OCI-M2 (cell line): Measurements from ENCODE around the gene RBM42.
A peak's percentile ranks its signal among the peaks of the same experiment; 100 is the strongest.
"Not testable (repeated sequence)": the region's sequence is repeated elsewhere in the genome, so short reads cannot be mapped to it uniquely, and the experiment has no call there.

ENCODE experiments used
- DNase-seq: peaks from one replicate; lab custom pipeline; 2025; ENCODE audit not compliant: unreplicated experiment; lab: John Stamatoyannopoulos, UW

RBM42 gene

DNA sequence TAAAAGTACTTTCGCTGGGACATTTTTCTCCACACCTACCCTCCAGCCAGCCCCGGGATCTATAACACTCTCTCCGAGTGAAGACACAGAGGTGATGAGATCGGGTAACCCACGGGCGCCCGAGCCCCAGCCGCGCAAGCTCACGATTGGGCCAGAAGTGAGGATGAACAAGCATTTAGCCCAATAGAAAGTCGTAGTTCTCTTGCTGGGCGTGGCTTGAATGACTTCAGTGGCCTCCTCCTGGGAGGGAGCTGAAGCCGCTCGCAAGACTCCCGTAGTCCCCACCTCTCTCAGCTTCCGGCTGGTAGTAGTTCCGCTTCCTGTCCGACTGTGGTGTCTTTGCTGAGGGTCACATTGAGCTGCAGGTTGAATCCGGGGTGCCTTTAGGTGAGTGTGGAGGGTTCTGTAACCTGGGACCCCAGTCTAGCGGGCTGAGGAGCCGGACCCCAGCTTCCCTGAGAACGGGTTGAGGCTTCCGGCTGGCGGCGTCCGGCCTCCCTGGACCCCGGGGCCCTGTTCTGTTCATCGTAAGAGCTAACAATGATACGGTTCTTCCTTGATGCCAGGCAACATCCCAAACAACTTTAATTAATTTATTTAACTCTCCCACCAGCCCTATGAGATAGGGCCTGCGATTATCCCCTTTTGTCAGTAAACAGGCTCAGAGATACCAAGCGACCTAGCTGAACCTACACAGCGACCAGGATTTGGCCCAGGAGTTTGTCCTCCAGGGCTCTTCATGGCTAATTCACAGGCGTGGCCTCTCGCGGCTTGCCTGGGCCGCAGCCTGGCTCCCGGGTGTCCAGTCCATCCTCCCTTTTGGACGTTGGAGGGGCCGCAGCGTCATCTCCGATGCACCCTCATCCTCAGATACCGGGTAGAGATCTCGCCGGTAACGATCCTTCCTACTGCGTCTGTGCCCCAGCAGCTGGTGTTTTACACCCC, 19.5 kb downstream of the RBM42 start, which contains the start of gene COX6B1:
Gene COX6B1, plus strand, starts transcription at position 307 of the 945 bp plus-strand sequence. CDS start 2,921 bp downstream, outside the sequence.
- DNase-seq: peak; percentile 100

DNA sequence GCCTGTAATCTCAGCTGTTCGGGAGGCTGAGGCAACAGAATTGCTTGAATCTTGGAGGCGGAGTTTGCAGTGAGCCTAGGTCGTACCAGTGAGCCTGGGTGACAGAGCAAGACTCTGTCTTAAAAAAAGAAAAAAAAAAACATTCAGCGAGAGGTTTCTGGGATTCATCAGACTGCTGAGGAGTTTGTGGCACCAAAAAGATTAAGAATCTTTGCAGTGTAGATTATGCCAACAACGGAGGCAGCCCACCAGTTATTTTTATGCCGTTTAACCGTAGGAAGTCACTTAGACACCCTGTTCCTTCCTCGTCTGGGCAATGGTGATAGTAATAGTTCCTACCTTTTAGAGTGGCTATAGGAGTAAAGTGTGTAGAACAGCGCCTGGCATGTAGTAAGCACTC, 21.7 kb downstream of the RBM42 start:
- DNase-seq: no peak

DNA sequence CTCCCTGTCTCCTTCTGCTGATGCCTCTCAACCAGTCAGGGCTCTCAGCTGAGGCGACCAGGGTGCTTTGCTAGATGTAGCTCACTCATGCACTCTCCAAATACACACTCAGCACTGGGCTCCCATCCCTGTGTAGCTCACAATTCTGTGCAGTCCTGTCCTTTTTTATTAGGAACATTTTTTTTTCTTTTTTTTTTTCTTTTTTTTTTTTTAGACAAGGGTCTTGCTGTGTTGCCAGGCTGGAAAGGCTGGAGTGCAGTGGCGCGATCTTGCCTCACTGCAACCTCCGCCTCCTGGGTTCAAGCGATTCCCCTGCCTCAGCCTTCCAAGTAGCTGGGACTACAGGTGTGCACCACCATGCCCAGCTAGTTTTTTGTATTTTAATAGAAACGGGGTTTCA, 26.0 kb downstream of the RBM42 start:
- not testable (repeated sequence) for DNase-seq

DNA sequence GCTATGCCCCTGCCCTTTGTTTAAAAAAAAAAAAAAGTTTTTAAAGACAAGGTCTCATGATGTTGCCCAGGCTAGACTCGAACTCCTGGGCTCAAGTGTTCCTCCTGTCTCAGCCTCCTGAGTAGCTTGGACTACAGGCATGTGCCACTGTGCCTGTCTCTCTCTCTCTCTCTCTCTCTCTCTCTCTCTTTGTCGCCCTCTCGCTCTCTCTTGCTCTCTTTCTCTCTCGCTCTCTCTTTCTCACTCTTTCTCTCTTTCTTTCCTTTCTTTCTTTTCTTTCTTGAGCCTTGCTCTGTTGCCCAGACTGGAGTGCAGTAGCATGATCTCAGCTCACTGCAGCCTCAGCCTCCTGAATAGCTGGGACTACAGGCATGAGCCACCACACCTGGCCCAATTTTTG, 26.8 kb downstream of the RBM42 start:
- no peak for DNase-seq

DNA sequence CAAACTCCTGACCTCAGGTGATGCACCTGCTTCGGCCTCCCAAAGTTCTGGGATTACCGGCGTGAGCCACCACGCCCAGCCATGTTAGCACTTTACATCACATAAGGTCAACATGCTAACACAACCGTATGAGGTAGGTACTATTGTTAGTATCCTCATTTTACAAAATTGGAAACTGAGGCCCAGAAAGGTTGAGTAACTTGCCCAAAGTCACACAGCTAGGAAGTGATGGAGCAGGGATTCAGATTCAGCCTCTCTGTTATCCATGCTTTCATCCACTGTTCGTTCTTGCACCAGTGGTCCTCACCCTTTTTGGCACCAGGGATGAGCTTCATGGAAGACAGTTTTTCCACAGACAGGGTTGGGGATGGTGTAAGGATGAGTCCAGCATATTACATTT, 27.9 kb downstream of the RBM42 start:
- DNase-seq: no peak

DNA sequence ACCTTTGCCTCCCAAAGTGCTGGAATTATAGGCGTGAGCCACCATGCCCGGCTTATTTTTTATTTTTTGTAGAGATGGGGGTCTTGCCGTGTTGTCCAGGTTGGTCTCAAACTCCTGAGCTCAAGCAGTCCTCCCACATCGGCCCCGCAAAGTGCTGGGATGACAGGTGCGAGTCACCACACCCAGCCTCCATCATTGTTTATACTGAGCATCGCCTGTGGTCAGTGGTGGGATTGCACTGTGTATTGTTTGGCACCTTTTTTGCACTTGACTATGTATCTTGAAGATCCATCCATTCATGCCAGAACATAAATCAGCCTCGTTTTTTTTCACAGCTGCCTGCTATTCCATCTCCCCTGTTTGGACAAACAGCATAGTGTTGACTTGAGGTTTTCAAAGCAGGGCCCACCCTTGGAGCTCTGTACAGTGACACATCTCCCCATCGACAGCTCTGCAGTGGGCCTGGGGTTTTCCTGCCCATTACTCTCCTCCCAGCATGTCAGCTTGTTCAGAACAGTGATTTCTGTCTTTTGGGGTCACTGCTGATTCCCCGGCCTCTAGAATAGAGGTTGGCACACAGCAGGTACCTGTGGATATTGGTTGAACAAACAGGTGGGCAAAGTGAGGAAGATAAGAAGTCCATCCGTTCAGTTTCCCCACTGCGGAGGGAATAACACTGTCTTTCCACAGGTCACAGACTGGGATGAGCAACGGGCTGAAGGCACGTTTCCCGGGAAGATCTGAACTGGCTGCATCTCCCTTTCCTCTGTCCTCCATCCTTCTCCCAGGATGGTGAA, 29.3 kb downstream of the RBM42 start:
- no peak for DNase-seq

DNA sequence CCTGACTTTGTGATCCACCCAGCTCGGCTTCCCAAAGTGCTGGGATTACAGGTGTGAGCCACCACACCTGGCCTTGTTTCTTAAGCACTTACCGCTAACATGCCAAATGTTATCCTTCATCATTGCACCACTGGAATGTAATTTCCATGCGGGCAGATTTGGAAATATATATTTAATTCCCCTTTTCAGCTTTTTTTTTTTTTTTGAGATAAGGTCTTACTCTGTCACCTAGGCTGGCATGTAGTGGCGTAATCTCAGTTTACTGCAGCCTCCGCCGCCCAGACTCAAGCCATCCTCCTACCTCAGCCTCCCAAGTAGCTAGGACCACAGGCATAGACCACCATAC, 33.1 kb downstream of the RBM42 start:
- DNase-seq: no peak

DNA sequence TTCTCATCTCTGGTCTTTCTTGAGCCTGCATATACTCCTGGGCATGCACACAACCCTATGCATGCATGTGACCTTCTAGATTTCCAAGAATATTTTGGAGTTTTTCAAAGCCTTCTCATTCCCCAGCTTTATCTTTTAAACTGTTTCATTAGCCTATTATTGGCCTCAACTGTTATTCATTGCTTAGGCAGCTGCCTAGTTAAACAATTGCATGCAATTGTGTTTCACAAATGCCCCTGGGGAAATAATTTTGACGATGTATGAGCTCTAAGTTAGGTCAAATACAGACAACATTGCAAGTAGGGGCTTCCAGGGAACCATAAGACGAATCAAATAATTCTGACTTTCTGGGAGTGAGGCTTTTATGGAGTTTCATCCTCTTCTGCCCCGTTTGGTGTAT, 35.1 kb downstream of the RBM42 start:
- no peak for DNase-seq

DNA sequence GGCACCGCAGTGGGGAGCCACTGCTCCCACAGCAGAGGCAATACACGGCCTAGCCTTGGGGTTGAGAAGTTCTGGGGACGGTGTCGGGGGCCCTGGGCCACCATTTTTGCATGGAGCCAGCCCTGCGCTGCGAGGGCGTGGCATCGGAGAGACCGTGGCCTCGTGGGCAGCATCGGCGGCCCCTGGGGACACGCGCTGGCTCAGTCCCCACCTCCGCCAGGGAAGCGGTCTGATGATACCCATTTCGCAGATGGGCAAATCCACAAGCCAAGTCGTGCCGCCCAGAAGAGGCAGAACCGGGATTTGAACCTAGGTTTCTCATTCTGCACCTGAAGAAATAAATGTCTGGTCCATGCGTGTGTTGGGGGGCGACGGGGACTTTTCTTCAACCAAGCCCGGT, 36.3 kb downstream of the RBM42 start:
- DNase-seq: no peak

DNA sequence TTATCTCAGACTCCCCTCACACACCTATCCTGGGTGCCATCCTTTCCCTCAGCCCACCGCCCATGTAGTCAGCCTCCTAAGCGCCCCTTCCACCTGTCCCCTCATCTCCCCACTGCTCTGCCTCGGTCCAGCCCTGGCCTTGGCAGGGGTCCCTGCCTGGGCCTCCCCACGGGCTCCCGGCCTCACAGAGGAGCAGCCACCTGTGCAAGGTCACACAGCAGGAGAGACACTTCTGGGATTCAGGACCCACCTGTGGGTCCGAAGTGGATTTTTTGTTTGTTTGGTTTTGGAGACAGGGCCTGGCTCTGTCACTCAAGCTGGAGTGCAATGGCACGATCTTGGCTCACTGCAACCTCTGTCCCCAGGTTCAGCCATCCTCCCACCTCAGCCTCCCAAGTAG, 36.8 kb downstream of the RBM42 start:
- DNase-seq: no peak

DNA sequence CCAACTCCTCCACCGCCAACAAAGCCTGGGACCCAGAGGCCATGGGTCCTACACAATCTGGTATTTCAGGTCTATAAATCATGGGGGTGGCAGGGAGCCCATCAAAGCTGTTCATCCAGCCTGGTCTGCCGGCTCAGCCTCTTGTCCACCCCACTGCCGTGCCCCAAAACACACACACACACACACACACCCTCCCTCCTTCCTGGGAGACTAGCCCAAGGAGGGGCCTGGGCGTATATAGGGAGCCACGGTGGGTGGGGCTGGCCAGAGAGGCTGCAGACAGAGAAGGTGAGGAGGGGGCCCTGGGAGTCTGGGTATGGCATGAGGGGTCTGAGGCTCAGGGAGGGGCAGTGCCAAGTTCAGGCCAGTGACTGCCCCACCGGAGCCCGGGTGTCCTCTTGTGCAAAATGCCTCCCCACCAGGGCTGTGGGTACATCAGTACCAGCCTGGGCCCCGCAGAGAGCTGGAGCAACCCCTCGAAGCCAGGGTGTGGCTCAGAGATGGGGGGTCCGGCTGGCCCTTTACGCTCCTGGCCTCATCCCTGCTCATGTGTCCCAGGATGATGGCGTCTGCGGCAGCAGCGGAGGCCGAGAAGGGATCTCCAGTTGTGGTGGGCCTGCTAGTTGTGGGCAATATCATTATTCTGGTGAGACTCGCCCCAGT, 37.5 kb downstream of the RBM42 start, which contains the start of gene UPK1A:
Gene UPK1A, plus strand, starts transcription at position 267 of the 663 bp plus-strand sequence. Its CDS starts 296 bp downstream, at position 563.
- no peak for DNase-seq

DNA sequence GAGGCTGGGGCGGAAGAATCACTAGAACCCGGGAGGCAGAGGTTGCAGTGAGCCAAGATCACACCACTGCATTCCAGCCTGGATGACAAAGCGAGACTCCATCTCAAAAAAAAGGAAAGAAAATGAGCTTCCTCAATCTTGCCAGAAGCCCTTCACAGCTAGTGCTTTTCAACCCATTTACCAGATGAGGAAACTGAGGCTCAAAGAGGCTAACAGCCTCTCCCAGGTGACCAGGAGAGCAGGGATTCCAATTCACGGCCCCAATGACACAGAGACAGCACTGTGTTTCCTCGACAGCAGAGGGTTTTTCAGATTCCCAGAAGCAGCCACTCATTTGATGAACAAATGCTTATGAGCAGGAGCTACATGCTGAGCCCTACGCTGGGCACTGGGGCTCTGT, 40.7 kb downstream of the RBM42 start:
- DNase-seq: no peak

DNA sequence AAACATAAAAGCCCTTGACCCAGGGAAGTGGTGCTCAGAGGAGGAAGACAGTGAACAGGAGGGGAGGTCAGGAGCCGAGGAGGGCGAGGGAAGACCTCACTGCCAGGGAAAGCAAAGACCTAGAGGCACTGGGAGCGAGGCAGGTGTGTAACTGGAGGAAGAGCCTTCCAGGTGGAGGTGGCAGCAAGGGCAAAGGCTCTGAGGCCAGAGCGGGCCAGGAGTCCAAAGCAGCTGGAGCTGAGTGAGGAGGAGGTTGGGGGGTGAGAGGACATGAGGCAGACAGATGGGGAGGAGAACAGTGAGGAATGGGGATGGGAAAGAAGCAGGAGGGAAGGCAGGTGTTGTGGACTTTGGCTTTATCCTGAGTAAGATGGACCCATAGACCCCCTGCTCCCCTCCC, 41.1 kb downstream of the RBM42 start:
- no peak for DNase-seq

DNA sequence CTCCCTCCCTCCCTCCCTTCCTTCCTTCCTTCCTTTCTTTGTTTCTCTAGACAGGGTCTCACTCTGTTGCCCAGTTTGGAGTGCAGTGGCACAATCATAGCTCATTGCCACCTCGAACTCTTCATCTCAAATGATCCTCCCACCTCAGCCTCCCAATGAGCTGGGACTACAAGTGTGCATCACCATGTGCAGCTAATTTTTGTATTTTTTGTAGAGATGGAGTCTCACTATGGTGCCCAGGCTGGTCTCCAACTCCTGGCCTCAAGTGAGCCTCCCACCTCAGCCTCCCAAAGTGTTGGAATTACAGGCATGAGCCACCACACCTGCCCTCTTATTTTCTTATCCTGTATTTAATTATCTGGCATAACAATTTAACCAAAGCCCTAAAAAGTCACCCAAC, 41.9 kb downstream of the RBM42 start:
- no peak for DNase-seq

DNA sequence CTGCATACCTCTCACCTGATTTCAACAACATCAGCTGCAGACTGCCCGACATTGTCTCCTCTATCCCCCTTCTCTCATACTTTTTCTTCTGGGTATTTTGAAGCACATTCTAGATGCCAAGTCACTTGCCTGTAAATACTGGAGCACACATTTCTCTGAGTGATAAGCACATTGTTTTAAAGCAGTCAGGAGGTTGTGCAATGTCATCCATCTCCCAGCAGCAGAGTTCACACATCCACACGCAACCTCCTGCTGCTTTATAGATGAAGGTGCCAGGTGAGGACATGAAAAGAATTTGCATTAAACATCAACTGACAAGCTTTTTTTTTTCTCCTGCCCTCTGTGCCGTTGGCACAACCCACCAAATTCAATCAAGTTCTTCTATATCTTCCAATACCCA, 43.0 kb downstream of the RBM42 start:
- DNase-seq: peak; percentile 38

DNA sequence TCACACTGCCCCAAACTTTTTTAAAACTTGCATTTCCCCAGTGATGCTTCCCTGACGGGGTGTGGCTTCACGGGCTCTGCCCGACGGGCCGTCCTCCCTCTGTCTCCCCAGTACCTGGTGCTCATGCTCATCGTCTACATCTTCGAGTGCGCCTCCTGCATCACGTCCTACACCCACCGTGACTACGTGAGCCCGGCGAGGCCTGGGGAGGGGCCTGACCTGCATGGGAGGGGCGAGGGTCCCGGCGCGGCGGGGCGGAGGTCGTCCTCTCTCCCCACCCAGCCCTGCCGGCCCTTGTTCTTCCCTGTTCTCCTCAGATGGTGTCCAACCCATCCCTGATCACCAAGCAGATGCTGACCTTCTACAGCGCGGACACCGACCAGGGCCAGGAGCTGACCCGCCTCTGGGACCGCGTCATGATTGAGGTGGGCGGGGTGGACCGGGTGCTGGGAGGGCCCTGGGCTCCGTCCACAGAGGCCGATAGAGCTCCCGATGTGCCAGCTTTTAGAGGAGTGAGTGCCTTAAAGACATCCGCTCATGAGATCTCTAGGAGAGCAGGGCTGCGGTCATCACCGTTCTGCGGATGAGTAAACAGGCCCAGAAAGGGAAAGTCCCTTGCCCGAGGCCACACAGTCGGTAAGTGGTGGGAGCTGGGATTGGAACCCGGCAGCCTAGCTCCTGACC, 44.4 kb downstream of the RBM42 start:
- no peak for DNase-seq

DNA sequence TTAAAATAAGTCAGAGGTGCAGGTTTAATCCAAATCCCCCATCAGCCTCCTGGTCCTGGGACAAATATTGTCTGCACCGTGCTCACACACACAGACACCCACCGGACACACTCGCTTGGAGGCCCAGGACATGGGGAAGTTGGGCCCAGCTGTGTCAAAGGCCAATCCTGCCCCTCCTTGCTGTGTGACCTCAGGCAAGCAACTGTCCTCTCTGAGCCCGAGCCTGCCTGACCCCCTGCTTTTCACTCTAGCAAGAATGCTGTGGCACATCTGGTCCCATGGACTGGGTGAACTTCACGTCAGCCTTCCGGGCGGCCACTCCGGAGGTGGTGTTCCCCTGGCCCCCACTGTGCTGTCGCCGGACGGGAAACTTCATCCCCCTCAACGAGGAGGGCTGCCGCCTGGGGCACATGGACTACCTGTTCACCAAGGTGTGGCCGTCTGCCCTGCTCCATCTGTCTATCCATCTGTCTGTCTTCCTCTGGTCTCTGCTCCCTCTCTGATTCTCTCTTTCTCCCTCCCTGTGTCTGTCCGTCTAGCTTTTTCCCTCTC, 46.8 kb downstream of the RBM42 start:
- no peak for DNase-seq
